SU-DHL-6 (cell line): Measurements from ENCODE around the gene GLO1.

Experiments
- H2AFZ ChIP-seq: fragments of 200-600 bp; sonication (generic); 2 replicates; pipeline ENCODE4 v1.6.1; 2014; ENCODE audit warnings: low read depth, mild to moderate bottlenecking, moderate library complexity, mixed read lengths, antibody characterized with exemption, low read length; ENCODE audit not compliant: severe bottlenecking
- H3F3A ChIP-seq: fragments of 200-600 bp; shearing (Covaris generic); 2 replicates; pipeline ENCODE4 v1.6.0; 2016; ENCODE audit warnings: antibody characterized with exemption, mild to moderate bottlenecking; ENCODE audit not compliant: insufficient read depth
- H3K27ac ChIP-seq: fragments of 200-600 bp; sonication (generic); 2 replicates; pipeline ENCODE4 v1.5.1; 2016; ENCODE audit warnings: low read depth, mild to moderate bottlenecking, low read length, moderate library complexity, mixed read lengths
- H3K27me3 ChIP-seq: fragments of 200-600 bp; sonication (generic), shearing (Covaris generic); 2 replicates; pipeline ENCODE4 v1.6.0; 2014; ENCODE audit warnings: mild to moderate bottlenecking, low read length
- H3K36me3 ChIP-seq: fragments of 200-600 bp; sonication (generic); 2 replicates; pipeline ENCODE4 v1.6.1; 2014; ENCODE audit warnings: mild to moderate bottlenecking, low read length, mixed read lengths
- H3K4me2 ChIP-seq: fragments of 300-600, 200-600 bp; shearing (Covaris generic), sonication (generic); 2 replicates; pipeline ENCODE4 v1.6.0; 2014; ENCODE audit warnings: low read length, low read depth, mild to moderate bottlenecking; ENCODE audit not compliant: poor library complexity, severe bottlenecking
- H3K4me3 ChIP-seq: fragments of 200-600 bp; sonication (generic); 2 replicates; pipeline ENCODE4 v1.5.1; 2014; ENCODE audit warnings: antibody characterized with exemption, low read length, mild to moderate bottlenecking, mixed read lengths; ENCODE audit not compliant: insufficient read depth, poor library complexity, severe bottlenecking
- H3K79me2 ChIP-seq: fragments of 200-600 bp; sonication (generic); 2 replicates; pipeline ENCODE4 v1.6.1; 2014; ENCODE audit warnings: mild to moderate bottlenecking, low read length, moderate library complexity; ENCODE audit not compliant: insufficient read depth
- H3K9ac ChIP-seq: fragments of 200-600 bp; sonication (generic); 2 replicates; pipeline ENCODE4 v1.7.0; 2014; ENCODE audit warnings: mild to moderate bottlenecking, low read length
- H3K9me2 ChIP-seq: fragments of 200-600 bp; sonication (generic); replicated peaks from 2 replicates; pipeline ENCODE4 v1.6.1; 2014; ENCODE audit warnings: low read length; ENCODE audit not compliant: insufficient read depth
- H3K9me3 ChIP-seq: fragments of 200-600 bp; sonication (generic); 2 replicates; pipeline ENCODE4 v1.6.1; 2014; ENCODE audit warnings: low read length, mixed read lengths; ENCODE audit not compliant: insufficient read depth
- H4K20me1 ChIP-seq: fragments of 200-600 bp; sonication (generic); 2 replicates; pipeline ENCODE4 v1.6.1; 2014; ENCODE audit warnings: low read depth, mild to moderate bottlenecking, antibody characterized with exemption, low read length, moderate library complexity, mixed read lengths
- CTCF ChIP-seq: fragments of 200-600 bp; sonication (generic); IDR thresholded peaks from one replicate; pipeline ENCODE4 v1.5.1; 2017; ENCODE audit warnings: antibody characterized with exemption, mild to moderate bottlenecking, low read length, moderate library complexity; ENCODE audit not compliant: insufficient read depth, poor library complexity, severe bottlenecking
- EZH2phosphoT487 ChIP-seq: fragments of 200-600 bp; sonication (generic), shearing (Covaris generic); conservative IDR thresholded peaks from 2 replicates; pipeline ENCODE4 v1.6.1; 2018; ENCODE audit warnings: mild to moderate bottlenecking, antibody characterized with exemption, low read length, moderate library complexity, mixed read lengths

Gene GLO1

GRCh38 chr6:38656896-38657295 is 46.0 kb downstream of the GLO1 start:
- Histone ChIP-seq H3F3A (no peaks in the 10 kb centered on the region), H3K27me3 (no peaks in the 10 kb centered on the region), H3K27ac (no peak overlapping the region), H2AFZ (no peak overlapping the region), H3K36me3 (no peaks in the 10 kb centered on the region), H4K20me1 (no peaks in the 10 kb centered on the region), H3K4me3 (no peak overlapping the region), H3K4me2 (no peak overlapping the region), H3K9me3 (no peaks in the 10 kb centered on the region), H3K79me2 (no peaks in the 10 kb centered on the region), H3K9me2 (no peaks in the 10 kb centered on the region), H3K9ac (no peak overlapping the region)
- TF ChIP-seq CTCF (no peak), EZH2phosphoT487 (no peak)

GRCh38 chr6:38654263-38654662 is 48.7 kb downstream of the GLO1 start:
- Histone ChIP-seq H3K4me3 (no peak overlapping the region), H3K4me2 (no peak overlapping the region), H3K27me3 (no peaks in the 10 kb centered on the region), H3F3A (no peaks in the 10 kb centered on the region), H4K20me1 (no peaks in the 10 kb centered on the region), H2AFZ (no peak overlapping the region), H3K9me2 (no peaks in the 10 kb centered on the region), H3K9me3 (no peaks in the 10 kb centered on the region), H3K79me2 (no peaks in the 10 kb centered on the region), H3K36me3 (no peaks in the 10 kb centered on the region), H3K9ac (no peak overlapping the region), H3K27ac (no peak overlapping the region)
- no peak for TF ChIP-seq CTCF
- TF ChIP-seq EZH2phosphoT487 = no peak

GRCh38 chr6:38651121-38651784 is 51.7 kb downstream of the GLO1 start:
- H3K9me3 ChIP-seq = no peaks in the 10 kb centered on the region
- no peak overlapping the region for H3K4me3 ChIP-seq
- H3K79me2 ChIP-seq = no peaks in the 10 kb centered on the region
- H3K27me3 ChIP-seq = no peaks in the 10 kb centered on the region
- no peak overlapping the region for H3K9ac ChIP-seq
- H3K36me3 ChIP-seq = no peaks in the 10 kb centered on the region
- H3K9me2 ChIP-seq = no peaks in the 10 kb centered on the region
- no peak overlapping the region for H2AFZ ChIP-seq
- H4K20me1 ChIP-seq = peaks cover 6% of the 10 kb centered on the region; the same call in 1 of the 2 replicates
- no peak overlapping the region for H3K27ac ChIP-seq
- no peak overlapping the region for H3K4me2 ChIP-seq
- TF ChIP-seq EZH2phosphoT487 = no peak
- no peak for TF ChIP-seq CTCF
- H3F3A ChIP-seq = no peaks in the 10 kb centered on the region
